WTC11 (cell line): Measurements from ENCODE around the gene GLG1. TPM values are rescaled to one million over a fixed set of nuclear protein-coding genes. Genes with fewer than 3 reads are reported as not detected.
A peak's percentile ranks its signal among the peaks of the same experiment; 100 is the strongest.

ENCODE experiments used
- ATAC-seq: fragments of 200-7000 bp; cut with Tn5 transposase; 2 replicates; pipeline ENCODE4 v1.10.0; 2021; ENCODE audit warnings: mild to moderate bottlenecking, moderate library complexity
- CTCF ChIA-PET: fragments of 300-600 bp; sonication (Branson Sonifier 250); formaldehyde crosslinking; loops from one replicate; lab custom pipeline; 2021; ENCODE audit warnings: antibody characterized with exemption; lab: Charles Lee
- POLR2A ChIA-PET: fragments of 350-600 bp; sonication (Branson Sonifier 250); formaldehyde crosslinking; loops from one replicate; lab custom pipeline; 2021; ENCODE audit warnings: antibody characterized with exemption; lab: Charles Lee
- DNase-seq: peaks from one replicate; pipeline ENCODE4 v3.0.0; 2021; ENCODE audit warnings: low spot score
- H3K27ac Mint-ChIP-seq: 2 replicates; pipeline ENCODE4 v1.8.0; 2021; ENCODE audit warnings: mixed read lengths
- H3K27me3 Mint-ChIP-seq: 2 replicates; pipeline ENCODE4 v1.8.0; 2021; ENCODE audit warnings: low read depth, mild to moderate bottlenecking, moderate library complexity, mixed read lengths
- H3K36me3 Mint-ChIP-seq: 2 replicates; pipeline ENCODE4 v1.8.0; 2021; ENCODE audit warnings: mixed read lengths
- H3K4me1 Mint-ChIP-seq: 2 replicates; pipeline ENCODE4 v1.8.0; 2022; ENCODE audit warnings: mixed read lengths
- H3K4me3 Mint-ChIP-seq: 2 replicates; pipeline ENCODE4 v1.8.0; 2021; ENCODE audit warnings: mild to moderate bottlenecking, moderate library complexity, mixed read lengths
- H3K9me3 Mint-ChIP-seq: 2 replicates; pipeline ENCODE4 v1.8.0; 2021; ENCODE audit warnings: mixed read lengths
- ATF2 ChIP-seq: sonication (generic); formaldehyde crosslinking; IDR thresholded peaks from 2 replicates; pipeline ENCODE4 v1.8.1; 2022; ENCODE audit warnings: low read depth, missing genetic modification reagents, borderline replicate concordance
- CDX4 ChIP-seq: fragments of 250-450 bp; sonication (Bioruptor Pico); IDR thresholded peaks from 2 replicates; pipeline ENCODE4 v1.9.0; 2021; ENCODE audit warnings: moderate library complexity, mild to moderate bottlenecking, inconsistent platforms, borderline replicate concordance
- CREB1 ChIP-seq: sonication (generic); formaldehyde crosslinking; IDR thresholded peaks from 2 replicates; pipeline ENCODE4 v1.8.0; 2023; ENCODE audit warnings: mild to moderate bottlenecking, missing genetic modification reagents
- CREM ChIP-seq: sonication (generic); formaldehyde crosslinking; IDR thresholded peaks from 2 replicates; pipeline ENCODE4 v1.8.1; 2022; ENCODE audit warnings: mild to moderate bottlenecking, missing genetic modification reagents, moderate library complexity
- CTCF ChIP-seq: fragments of 200-600 bp; IDR thresholded peaks from 2 replicates; pipeline ENCODE4 v1.8.0; 2022; ENCODE audit warnings: antibody characterized with exemption
- E2F4 ChIP-seq: sonication (generic); formaldehyde crosslinking; IDR thresholded peaks from 2 replicates; pipeline ENCODE4 v1.8.1; 2022; ENCODE audit warnings: low read depth, mild to moderate bottlenecking, moderate library complexity, missing genetic modification reagents, borderline replicate concordance
- ELF4 ChIP-seq: sonication (generic); formaldehyde crosslinking; IDR thresholded peaks from 2 replicates; pipeline ENCODE4 v1.8.1; 2022; ENCODE audit warnings: low read depth, mild to moderate bottlenecking, moderate library complexity, missing genetic modification reagents
- ESRRA ChIP-seq: sonication (generic); formaldehyde crosslinking; IDR thresholded peaks from 2 replicates; pipeline ENCODE4 v1.8.1; 2022; ENCODE audit warnings: mild to moderate bottlenecking, missing genetic modification reagents, borderline replicate concordance
- GABPB1 ChIP-seq: sonication (generic); formaldehyde crosslinking; IDR thresholded peaks from 2 replicates; pipeline ENCODE4 v1.8.1; 2023; ENCODE audit warnings: mild to moderate bottlenecking, missing genetic modification reagents
- JUN ChIP-seq: sonication (generic); formaldehyde crosslinking; IDR thresholded peaks from 2 replicates; pipeline ENCODE4 v1.8.0; 2023; ENCODE audit warnings: mild to moderate bottlenecking, missing genetic modification reagents
- MYBL2 ChIP-seq: sonication (generic); formaldehyde crosslinking; IDR thresholded peaks from 2 replicates; pipeline ENCODE4 v1.8.1; 2023; ENCODE audit warnings: mild to moderate bottlenecking, moderate library complexity, missing genetic modification reagents
- NFATC4 ChIP-seq: fragments of 250-450 bp; sonication (Bioruptor Pico); IDR thresholded peaks from 2 replicates; pipeline ENCODE4 v1.9.0; 2021; ENCODE audit warnings: mild to moderate bottlenecking
- NFE2L1 ChIP-seq: sonication (generic); formaldehyde crosslinking; IDR thresholded peaks from 2 replicates; pipeline ENCODE4 v1.8.1; 2023; ENCODE audit warnings: missing genetic modification reagents
- NR1H2 ChIP-seq: sonication (generic); formaldehyde crosslinking; IDR thresholded peaks from 2 replicates; pipeline ENCODE4 v1.9.0; 2021; ENCODE audit warnings: mild to moderate bottlenecking, moderate library complexity, missing genetic modification reagents
- NR2C2 ChIP-seq: sonication (generic); formaldehyde crosslinking; IDR thresholded peaks from 2 replicates; pipeline ENCODE4 v1.8.0; 2022; ENCODE audit warnings: mild to moderate bottlenecking, missing genetic modification reagents
- PREB ChIP-seq: sonication (generic); formaldehyde crosslinking; IDR thresholded peaks from 2 replicates; pipeline ENCODE4 v1.8.1; 2022; ENCODE audit warnings: mild to moderate bottlenecking, missing genetic modification reagents, moderate library complexity, borderline replicate concordance
- PRRX2 ChIP-seq: fragments of 250-450 bp; sonication (Bioruptor Pico); IDR thresholded peaks from 2 replicates; pipeline ENCODE4 v1.8.0; 2021; ENCODE audit warnings: mild to moderate bottlenecking
- SMAD3 ChIP-seq: sonication (generic); formaldehyde crosslinking; IDR thresholded peaks from 2 replicates; pipeline ENCODE4 v1.8.0; 2022; ENCODE audit warnings: missing genetic modification reagents, mild to moderate bottlenecking, borderline replicate concordance
- SMAD4 ChIP-seq: sonication (generic); formaldehyde crosslinking; IDR thresholded peaks from 2 replicates; pipeline ENCODE4 v1.8.0; 2022; ENCODE audit warnings: mild to moderate bottlenecking, missing genetic modification reagents
- SOX15 ChIP-seq: fragments of 250-450 bp; sonication (Bioruptor Pico); IDR thresholded peaks from 2 replicates; pipeline ENCODE4 v1.9.0; 2021; ENCODE audit warnings: mild to moderate bottlenecking
- TCF7 ChIP-seq: sonication (generic); formaldehyde crosslinking; IDR thresholded peaks from 2 replicates; pipeline ENCODE4 v1.8.0; 2022; ENCODE audit warnings: mild to moderate bottlenecking, low read depth, missing genetic modification reagents, moderate library complexity
- TP53 ChIP-seq: sonication (generic); formaldehyde crosslinking; IDR thresholded peaks from 2 replicates; pipeline ENCODE4 v1.8.1; 2023; ENCODE audit warnings: mild to moderate bottlenecking, missing genetic modification reagents
- USF1 ChIP-seq: sonication (generic); formaldehyde crosslinking; IDR thresholded peaks from 2 replicates; pipeline ENCODE4 v1.8.0; 2022; ENCODE audit warnings: mild to moderate bottlenecking, missing genetic modification reagents
- ZNF219 ChIP-seq: sonication (generic); formaldehyde crosslinking; IDR thresholded peaks from 2 replicates; pipeline ENCODE4 v1.8.0; 2023; ENCODE audit warnings: missing genetic modification reagents, mild to moderate bottlenecking, borderline replicate concordance
- ZNF317 ChIP-seq: sonication (generic); formaldehyde crosslinking; IDR thresholded peaks from 2 replicates; pipeline ENCODE4 v1.8.1; 2023; ENCODE audit warnings: low read depth, mild to moderate bottlenecking, moderate library complexity, missing genetic modification reagents, borderline replicate concordance
- ZNF423 ChIP-seq: fragments of 250-450 bp; sonication (Bioruptor Pico); IDR thresholded peaks from 2 replicates; pipeline ENCODE4 v2.1.2; 2022; ENCODE audit warnings: mild to moderate bottlenecking, moderate library complexity
- ZNF671 ChIP-seq: fragments of 250-450 bp; sonication (Bioruptor Pico); IDR thresholded peaks from 2 replicates; pipeline ENCODE4 v1.8.0; 2021; ENCODE audit warnings: mild to moderate bottlenecking
- ZSCAN18 ChIP-seq: fragments of 250-450 bp; sonication (Bioruptor Pico); IDR thresholded peaks from 2 replicates; pipeline ENCODE4 v2.1.2; 2022; ENCODE audit warnings: mild to moderate bottlenecking, moderate library complexity
- total RNA-seq: library from RNA; stranded (reverse); gene quantifications from 3 replicates; pipeline ENCODE4 v1.2.3, GENCODE V29; 2021

Gene GLG1
- total RNA-seq, 1 experiment from 2014 or later: 156 TPM

GRCh38 chr16:74472010-74472409 is 134.9 kb downstream of the GLG1 start:
- Mint-ChIP-seq H3K9me3 (no peaks in the 10 kb centered on the region), H3K27ac (no peak overlapping the region), H3K4me3 (no peak overlapping the region), H3K27me3 (no peaks in the 10 kb centered on the region), H3K36me3 (peaks cover 77% of the 10 kb centered on the region), H3K4me1 (no peaks in the 10 kb centered on the region)
- ChIA-PET POLR2A (no interaction called here), CTCF (no interaction called here)
- DNase-seq: no peak
- no peak for ATAC-seq
- TF ChIP-seq ZNF317 (CRISPR knock-in tag) (no peak), SMAD3 (no peak), ZNF423 (CRISPR knock-in tag) (no peak), CREB1 (CRISPR knock-in tag) (no peak), NFATC4 (no peak), ZSCAN18 (CRISPR knock-in tag) (no peak), TP53 (no peak), NFE2L1 (CRISPR knock-in tag) (no peak), USF1 (CRISPR knock-in tag) (no peak), PREB (CRISPR knock-in tag) (no peak), MYBL2 (no peak), SMAD4 (CRISPR knock-in tag) (no peak), NR1H2 (no peak), NR2C2 (CRISPR knock-in tag) (no peak), ELF4 (CRISPR knock-in tag) (no peak), ESRRA (CRISPR knock-in tag) (no peak), TCF7 (CRISPR knock-in tag) (no peak), ATF2 (CRISPR knock-in tag) (no peak), GABPB1 (CRISPR knock-in tag) (no peak), E2F4 (CRISPR knock-in tag) (no peak)

- no peaks in the 10 kb centered on the region for H3K4me1 Mint-ChIP-seq
- no peak overlapping the region for H3K4me3 Mint-ChIP-seq
- peak; percentile 51; the same call in 1 of the 2 replicates for ATAC-seq
- no peak for DNase-seq
- peaks cover 79% of the 10 kb centered on the region for H3K36me3 Mint-ChIP-seq
- H3K27me3 Mint-ChIP-seq: no peaks in the 10 kb centered on the region
- no peak overlapping the region for H3K27ac Mint-ChIP-seq
- no peaks in the 10 kb centered on the region for H3K9me3 Mint-ChIP-seq
- CTCF ChIA-PET: interaction anchor here (0.5 kb wide), 1 partner anchor 186 kb away, joined by 3 read pairs; no protein-coding TSS in a partner anchor
- POLR2A ChIA-PET: no interaction called here
- TF ChIP-seq CREM (no peak), ZNF219 (CRISPR knock-in tag) (no peak), SOX15 (no peak), CDX4 (CRISPR knock-in tag) (no peak), E2F4 (CRISPR knock-in tag) (no peak), NFATC4 (no peak), CTCF (no peak), ZNF671 (no peak), PRRX2 (no peak), JUN (CRISPR knock-in tag) (no peak), SMAD3 (no peak)
These were observed 136.9 kb downstream of the GLG1 start for GRCh38 chr16:74469946-74470478.
